Urinary bladder (tissue), 4 donors: ENCODE data around the gene SPHKAP. TPM values are rescaled to one million over a fixed set of nuclear protein-coding genes. Genes with fewer than 3 reads are reported as not detected.

Source experiments
- DNase-seq: peaks from one replicate; pipeline ENCODE4 v3.0.0-alpha.2; 2015; ENCODE audit errors: extremely low spot score
- H3K27ac ChIP-seq: one replicate; pipeline ENCODE4 v1.5.1; 2013; ENCODE audit warnings: low read depth, mild to moderate bottlenecking, moderate library complexity
- H3K36me3 ChIP-seq: one replicate; pipeline ENCODE4 v1.6.1; 2013; ENCODE audit warnings: mild to moderate bottlenecking, moderate library complexity; ENCODE audit not compliant: insufficient read depth
- H3K4me1 ChIP-seq: one replicate; pipeline ENCODE4 v1.6.1; 2013; ENCODE audit warnings: mild to moderate bottlenecking, moderate library complexity; ENCODE audit not compliant: insufficient read depth
- H3K4me3 ChIP-seq: one replicate; pipeline ENCODE4 v1.5.1; 2013; ENCODE audit warnings: low read depth, low read length
- WGBS: extraction: QIAGEN DNeasy Blood & Tissue Kit; methylation state at CpG from one replicate; pipeline ENCODE4 v1.1.7; 2013; 5-methylcytosine and 5-hydroxymethylcytosine counted together
- polyA plus RNA-seq: library from polyadenylated mRNA; stranded (reverse); fragments of 200-250 nt; gene quantifications from one replicate; pipeline ENCODE4 v1.2.3, GENCODE V29; 2013
- total RNA-seq: library from RNA; depleted of rRNA; stranded (reverse); fragments of >200 nt; gene quantifications from one replicate; pipeline ENCODE4 v1.2.3, GENCODE V29; 2014
- donor health status: healthy with polysubstance abuse.
- donor health status: healthy.

SPHKAP gene
- total and polyA plus RNA-seq, 2 donors: 0.11 to 1.1 TPM

GRCh38 chr2:228131833-228132232, 49.7 kb downstream of the SPHKAP start:
- no peak for DNase-seq
- Histone ChIP-seq H3K36me3 (no peaks in the 10 kb centered on the region), H3K4me3 (no peak overlapping the region), H3K4me1 (no peaks in the 10 kb centered on the region), H3K27ac (no peak overlapping the region)
- WGBS: 74% methylated on average over 8 of the region's 8 CpGs

- WGBS: 70% methylated on average over 1 of the region's 1 CpG
- Histone ChIP-seq H3K27ac (no peak overlapping the region), H3K36me3 (no peaks in the 10 kb centered on the region), H3K4me3 (no peak overlapping the region), H3K4me1 (no peaks in the 10 kb centered on the region)
- DNase-seq: no peak
Measured at GRCh38 chr2:228126401-228126800, 55.1 kb downstream of the SPHKAP start.

- Histone ChIP-seq H3K27ac (no peak overlapping the region), H3K4me3 (no peak overlapping the region), H3K36me3 (no peaks in the 10 kb centered on the region), H3K4me1 (no peaks in the 10 kb centered on the region)
- no peak for DNase-seq
- 13% methylated on average over 2 of the region's 2 CpGs for WGBS
Measured at GRCh38 chr2:228118940-228119339, 62.5 kb downstream of the SPHKAP start.

- DNase-seq: no peak
- no peak overlapping the region for H3K27ac ChIP-seq
- WGBS: 30% methylated on average over 2 of the region's 2 CpGs
- no peaks in the 10 kb centered on the region for H3K4me1 ChIP-seq
- no peaks in the 10 kb centered on the region for H3K36me3 ChIP-seq
- H3K4me3 ChIP-seq: no peak overlapping the region
Measured at GRCh38 chr2:228107846-228108245, 73.6 kb downstream of the SPHKAP start.

- no peak overlapping the region for H3K4me3 ChIP-seq
- no peaks in the 10 kb centered on the region for H3K36me3 ChIP-seq
- WGBS: 69% methylated on average over 8 of the region's 8 CpGs
- H3K4me1 ChIP-seq: no peaks in the 10 kb centered on the region
- no peak overlapping the region for H3K27ac ChIP-seq
- no peak for DNase-seq
Measured at GRCh38 chr2:228105526-228106250, 75.8 kb downstream of the SPHKAP start.

- Histone ChIP-seq H3K4me3 (no peak overlapping the region), H3K27ac (no peak overlapping the region), H3K4me1 (no peaks in the 10 kb centered on the region), H3K36me3 (no peaks in the 10 kb centered on the region)
- no peak for DNase-seq
- WGBS: 88% methylated on average over 2 of the region's 2 CpGs
Measured at GRCh38 chr2:228104215-228104614, 77.3 kb downstream of the SPHKAP start.

- Histone ChIP-seq H3K27ac (no peak overlapping the region), H3K4me3 (no peak overlapping the region), H3K36me3 (no peaks in the 10 kb centered on the region), H3K4me1 (no peaks in the 10 kb centered on the region)
- 79% methylated on average over 5 of the region's 5 CpGs for WGBS
- DNase-seq: no peak
Measured at GRCh38 chr2:228103379-228103778, 78.1 kb downstream of the SPHKAP start.

- no peak overlapping the region for H3K27ac ChIP-seq
- no peak for DNase-seq
- no peaks in the 10 kb centered on the region for H3K4me1 ChIP-seq
- no peak overlapping the region for H3K4me3 ChIP-seq
- WGBS: 84% methylated on average over 4 of the region's 4 CpGs
- H3K36me3 ChIP-seq: no peaks in the 10 kb centered on the region
Measured at GRCh38 chr2:228102949-228103348, 78.5 kb downstream of the SPHKAP start.

GRCh38 chr2:228094377-228094921, 87.0 kb downstream of the SPHKAP start:
- no peak overlapping the region for H3K4me3 ChIP-seq
- H3K27ac ChIP-seq: no peak overlapping the region
- no peak for DNase-seq
- 88% methylated on average over 6 of the region's 6 CpGs for WGBS
- H3K4me1 ChIP-seq: no peaks in the 10 kb centered on the region
- H3K36me3 ChIP-seq: no peaks in the 10 kb centered on the region

GRCh38 chr2:228092056-228092455, 89.4 kb downstream of the SPHKAP start:
- no peaks in the 10 kb centered on the region for H3K36me3 ChIP-seq
- H3K4me3 ChIP-seq: no peak overlapping the region
- WGBS: 83% methylated on average over 9 of the region's 9 CpGs
- no peaks in the 10 kb centered on the region for H3K4me1 ChIP-seq
- DNase-seq: no peak
- no peak overlapping the region for H3K27ac ChIP-seq

- Histone ChIP-seq H3K4me3 (no peak overlapping the region), H3K4me1 (no peaks in the 10 kb centered on the region), H3K36me3 (no peaks in the 10 kb centered on the region), H3K27ac (no peak overlapping the region)
- 82% methylated on average over 4 of the region's 4 CpGs for WGBS
- no peak for DNase-seq
Measured at GRCh38 chr2:228086561-228086960, 94.9 kb downstream of the SPHKAP start.

- no peak overlapping the region for H3K27ac ChIP-seq
- 34% methylated on average over 2 of the region's 2 CpGs for WGBS
- H3K4me3 ChIP-seq: no peak overlapping the region
- H3K4me1 ChIP-seq: no peaks in the 10 kb centered on the region
- DNase-seq: no peak
- H3K36me3 ChIP-seq: no peaks in the 10 kb centered on the region
Measured at GRCh38 chr2:228084717-228085116, 96.8 kb downstream of the SPHKAP start.

- WGBS: 93% methylated on average over 2 of the region's 2 CpGs
- no peak for DNase-seq
- Histone ChIP-seq H3K36me3 (no peaks in the 10 kb centered on the region), H3K4me1 (no peaks in the 10 kb centered on the region), H3K27ac (no peak overlapping the region), H3K4me3 (no peak overlapping the region)
Measured at GRCh38 chr2:228083131-228083530, 98.4 kb downstream of the SPHKAP start.

GRCh38 chr2:228082571-228082970, 98.9 kb downstream of the SPHKAP start:
- Histone ChIP-seq H3K27ac (no peak overlapping the region), H3K4me3 (no peak overlapping the region), H3K36me3 (no peaks in the 10 kb centered on the region), H3K4me1 (no peaks in the 10 kb centered on the region)
- 68% methylated on average over 3 of the region's 3 CpGs for WGBS
- DNase-seq: no peak
